ENCODE data around the gene NHERF1.

DNA sequence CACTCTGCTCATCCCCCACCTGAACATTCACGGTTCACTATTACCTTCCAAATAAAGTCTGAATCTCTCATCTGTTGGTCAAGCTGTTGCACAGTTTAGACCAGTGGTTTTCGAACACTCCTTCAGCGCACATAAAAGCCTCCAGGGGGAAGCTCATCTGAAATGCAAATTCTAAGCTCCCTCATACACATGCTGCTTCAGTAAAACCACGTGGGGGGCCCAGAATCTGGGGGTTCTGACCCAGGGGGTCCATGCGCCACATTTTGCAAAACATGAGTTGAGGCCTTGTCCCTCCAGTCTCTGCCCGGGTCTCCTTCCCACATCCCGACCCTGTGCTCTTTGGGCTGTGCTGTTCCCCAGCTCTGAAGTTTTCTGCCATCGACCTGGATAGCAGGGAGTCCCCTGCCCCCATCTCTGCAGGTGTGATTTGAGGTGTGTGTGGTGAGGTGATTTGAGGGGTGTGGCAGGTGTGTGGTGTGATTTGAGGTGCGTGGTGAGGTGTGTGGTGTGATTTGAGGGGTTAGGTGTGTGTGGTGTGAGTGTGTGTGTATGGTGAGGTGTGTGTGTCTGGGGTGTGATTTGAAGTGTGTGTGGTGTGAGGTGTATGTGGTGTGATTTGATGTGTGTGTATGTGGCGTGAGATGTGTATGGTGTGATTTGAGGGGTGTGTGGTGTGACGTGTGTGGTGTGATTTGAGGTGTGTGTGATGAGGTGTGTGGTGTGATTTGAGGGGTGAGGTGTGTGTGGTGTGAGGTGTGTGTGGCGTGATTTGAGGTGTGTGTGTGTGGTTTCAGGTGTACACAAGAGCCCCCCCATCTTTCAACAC lies 16.2 kb upstream of the NHERF1 start:
- TF ChIP-seq, protein P1, sequence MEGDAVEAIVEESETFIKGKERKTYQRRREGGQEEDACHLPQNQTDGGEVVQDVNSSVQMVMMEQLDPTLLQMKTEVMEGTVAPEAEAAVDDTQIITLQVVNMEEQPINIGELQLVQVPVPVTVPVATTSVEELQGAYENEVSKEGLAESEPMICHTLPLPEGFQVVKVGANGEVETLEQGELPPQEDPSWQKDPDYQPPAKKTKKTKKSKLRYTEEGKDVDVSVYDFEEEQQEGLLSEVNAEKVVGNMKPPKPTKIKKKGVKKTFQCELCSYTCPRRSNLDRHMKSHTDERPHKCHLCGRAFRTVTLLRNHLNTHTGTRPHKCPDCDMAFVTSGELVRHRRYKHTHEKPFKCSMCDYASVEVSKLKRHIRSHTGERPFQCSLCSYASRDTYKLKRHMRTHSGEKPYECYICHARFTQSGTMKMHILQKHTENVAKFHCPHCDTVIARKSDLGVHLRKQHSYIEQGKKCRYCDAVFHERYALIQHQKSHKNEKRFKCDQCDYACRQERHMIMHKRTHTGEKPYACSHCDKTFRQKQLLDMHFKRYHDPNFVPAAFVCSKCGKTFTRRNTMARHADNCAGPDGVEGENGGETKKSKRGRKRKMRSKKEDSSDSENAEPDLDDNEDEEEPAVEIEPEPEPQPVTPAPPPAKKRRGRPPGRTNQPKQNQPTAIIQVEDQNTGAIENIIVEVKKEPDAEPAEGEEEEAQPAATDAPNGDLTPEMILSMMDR (IDR thresholded peaks at IDR 0.05; ENCODE audit: low read depth, low read length) = no peak
- TF ChIP-seq EZH2phosphoT487 (IDR thresholded peaks at IDR 0.05; ENCODE audit: low read depth) = no peak
